ENCODE data around the gene PRELID1. TPM values are rescaled to one million over a fixed set of nuclear protein-coding genes. Genes with fewer than 3 reads are reported as not detected.
A peak's percentile ranks its signal among the peaks of the same experiment; 100 is the strongest.
"Not testable (repeated sequence)": the region's sequence is repeated elsewhere in the genome, so short reads cannot be mapped to it uniquely, and the experiment has no call there.

PRELID1 gene
- total RNA-seq, 1 donor from 2014 or later: 144 TPM

GRCh38 chr5:177336603-177337494, 33.2 kb downstream of the PRELID1 start:
- ATAC-seq: no peak

GRCh38 chr5:177338251-177339106, 34.9 kb downstream of the PRELID1 start:
- no peak for ATAC-seq

- peak; percentile 75 for ATAC-seq
Observed at GRCh38 chr5:177339107-177339638, 35.6 kb downstream of the PRELID1 start.

- ATAC-seq: not testable (repeated sequence)
Observed at GRCh38 chr5:177343000-177343399, 39.4 kb downstream of the PRELID1 start.

GRCh38 chr5:177343777-177344176, 40.2 kb downstream of the PRELID1 start:
- ATAC-seq: no peak

GRCh38 chr5:177344891-177345290, 41.3 kb downstream of the PRELID1 start:
- ATAC-seq: no peak

GRCh38 chr5:177346820-177347219, 43.2 kb downstream of the PRELID1 start:
- no peak for ATAC-seq

GRCh38 chr5:177347699-177348098, 44.1 kb downstream of the PRELID1 start:
- ATAC-seq: no peak

- no peak for ATAC-seq
Observed at GRCh38 chr5:177349362-177349647, 45.7 kb downstream of the PRELID1 start.

- no peak for ATAC-seq
Observed at GRCh38 chr5:177349762-177350161, 46.2 kb downstream of the PRELID1 start.

- ATAC-seq: peak; percentile 14
Observed at GRCh38 chr5:177350776-177351391, 47.3 kb downstream of the PRELID1 start.

GRCh38 chr5:177351392-177352329, 48.1 kb downstream of the PRELID1 start, which contains the start of gene LMAN2:
TSS of gene LMAN2 (minus strand) at chr5:177351668. CDS start at chr5:177351647, 21 bp downstream.
- peak; percentile 92 for ATAC-seq

GRCh38 chr5:177353093-177353492, 49.5 kb downstream of the PRELID1 start:
- no peak for ATAC-seq

- ATAC-seq: no peak
Observed at GRCh38 chr5:177354256-177354655, 50.7 kb downstream of the PRELID1 start.

- ATAC-seq: no peak
Observed at GRCh38 chr5:177354711-177355110, 51.1 kb downstream of the PRELID1 start.

GRCh38 chr5:177355162-177355867, 51.7 kb downstream of the PRELID1 start:
- no peak for ATAC-seq

GRCh38 chr5:177355868-177356168, 52.2 kb downstream of the PRELID1 start:
- no peak for ATAC-seq

All from esophagus mucosa (tissue), 1 donor.